Glomerular endothelial cell (primary cell): ENCODE measurements around the gene SGSH. TPM values are rescaled to one million over a fixed set of nuclear protein-coding genes. Genes with fewer than 3 reads are reported as not detected.
"Not testable (repeated sequence)": the region's sequence is repeated elsewhere in the genome, so short reads cannot be mapped to it uniquely, and the experiment has no call there.

Source experiments
- DNase-seq: peaks from one replicate; pipeline ENCODE4 v3.0.0-alpha.2; 2011; ENCODE audit warnings: low read depth, low spot score; ENCODE audit errors: extremely low read depth
- total RNA-seq: library from RNA; depleted of rRNA; stranded (reverse); fragments of >200 nt; gene quantifications from 2 replicates; pipeline ENCODE4 v1.2.3, GENCODE V29; 2015

Gene SGSH
- total RNA-seq, 1 donor from 2014 or later: 79.5 TPM

GRCh38 chr17:80254396-80255251 lies 34.5 kb upstream of the SGSH start:
- DNase-seq: peak; percentile 76

DNA sequence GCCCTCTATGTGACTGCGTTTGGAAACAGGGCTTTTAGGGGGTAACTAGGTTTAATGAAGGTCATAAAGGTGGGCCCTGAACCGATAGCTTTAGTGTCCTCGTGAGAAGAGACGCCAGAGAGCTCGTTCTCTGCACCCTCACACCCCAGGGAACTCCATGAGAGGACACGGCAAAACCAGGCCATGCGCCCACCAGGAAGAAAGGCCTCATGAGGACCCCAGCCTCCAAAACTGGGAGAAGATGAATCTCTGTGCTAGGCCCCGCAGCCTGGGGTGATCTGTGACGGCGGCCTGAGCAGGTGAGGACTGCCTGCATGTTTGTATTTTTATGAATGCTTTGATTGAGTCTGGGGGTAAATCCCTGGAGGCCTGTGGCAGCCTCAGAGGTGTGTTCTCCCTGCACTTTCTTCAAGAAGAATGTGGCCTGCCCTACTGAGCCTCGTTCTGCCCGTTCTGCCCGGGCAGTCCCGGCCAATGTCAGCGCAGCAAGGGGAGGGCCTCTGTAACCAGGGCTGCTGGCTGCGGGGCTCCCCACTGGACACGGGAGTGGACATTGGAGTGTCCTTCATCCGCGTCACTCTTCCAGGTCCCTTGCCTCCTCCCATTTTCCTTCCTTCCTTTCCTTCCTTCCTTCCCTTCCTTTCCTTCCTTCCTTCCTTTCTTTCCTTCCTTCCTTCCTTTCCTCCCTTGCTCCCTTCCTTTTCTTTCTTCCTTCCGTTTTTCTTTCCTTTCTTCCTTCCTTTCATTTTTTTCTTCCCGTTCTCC lies 33.7 kb upstream of the SGSH start:
- no peak for DNase-seq

GRCh38 chr17:80252871-80253270 lies 32.7 kb upstream of the SGSH start:
- DNase-seq: no peak

- no peak for DNase-seq
These were observed 31.8 kb upstream of the SGSH start for GRCh38 chr17:80251966-80252365.

DNA sequence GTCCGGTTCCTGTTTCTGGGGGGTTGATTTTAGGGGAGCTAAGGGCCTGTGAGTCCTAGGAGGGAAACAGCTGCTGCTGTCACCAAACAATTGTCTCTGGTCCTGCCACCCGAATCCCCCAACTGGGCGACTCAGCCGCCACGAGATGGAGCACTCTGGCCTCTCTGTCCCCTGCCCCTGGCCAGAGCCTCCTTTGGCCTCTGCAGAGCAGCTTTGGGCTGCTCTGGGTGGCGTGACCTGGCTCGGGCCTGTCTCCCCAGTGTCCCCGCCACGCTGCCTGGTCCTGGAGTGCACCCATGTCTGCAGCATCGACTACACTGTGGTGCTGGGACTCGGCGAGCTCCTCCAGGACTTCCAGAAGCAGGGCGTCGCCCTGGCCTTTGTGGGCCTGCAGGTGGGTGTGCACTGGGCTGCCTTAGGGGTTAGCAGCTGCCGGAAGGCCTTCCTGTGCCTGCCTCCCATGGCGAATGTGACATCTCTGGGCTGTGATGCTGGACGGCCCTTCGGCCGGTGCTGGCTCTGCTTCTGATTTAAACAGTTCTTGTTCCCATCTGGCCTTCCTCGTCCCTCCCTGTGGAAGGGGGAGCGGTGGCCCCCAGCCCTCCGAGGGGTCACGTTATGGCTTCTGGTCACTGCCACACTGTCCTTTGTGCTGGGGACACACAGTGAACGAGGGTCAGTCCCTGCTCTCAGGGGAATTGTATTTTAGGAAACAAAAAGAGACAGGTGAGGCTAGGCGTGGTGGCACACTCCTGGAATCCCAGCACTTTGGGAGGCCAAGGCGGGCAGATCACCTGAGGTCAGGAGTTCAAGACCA lies 29.0 kb upstream of the SGSH start:
- DNase-seq: no peak

- DNase-seq: no peak
These were observed 28.1 kb upstream of the SGSH start for GRCh38 chr17:80248001-80248893.

DNA sequence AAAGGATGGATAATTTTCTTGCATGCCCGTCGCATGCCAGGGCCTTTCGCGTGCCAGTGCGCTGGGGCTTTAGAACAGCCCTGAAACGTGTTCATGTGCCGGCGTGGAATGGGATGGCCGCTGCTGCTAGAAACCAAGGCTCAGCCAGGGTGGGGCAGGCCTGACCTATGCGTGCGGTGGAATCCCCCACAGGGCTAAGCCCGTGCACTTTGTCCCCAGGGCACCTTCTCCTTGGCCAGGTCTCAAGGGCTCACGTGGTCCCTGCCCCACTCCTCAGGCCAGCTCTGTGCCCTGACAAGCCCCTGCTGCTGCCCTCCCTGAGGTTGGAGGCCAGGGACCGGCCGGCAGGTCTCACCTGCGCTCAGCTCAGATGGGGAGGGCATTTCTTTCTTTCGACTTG lies 27.4 kb upstream of the SGSH start:
- DNase-seq: no peak

DNA sequence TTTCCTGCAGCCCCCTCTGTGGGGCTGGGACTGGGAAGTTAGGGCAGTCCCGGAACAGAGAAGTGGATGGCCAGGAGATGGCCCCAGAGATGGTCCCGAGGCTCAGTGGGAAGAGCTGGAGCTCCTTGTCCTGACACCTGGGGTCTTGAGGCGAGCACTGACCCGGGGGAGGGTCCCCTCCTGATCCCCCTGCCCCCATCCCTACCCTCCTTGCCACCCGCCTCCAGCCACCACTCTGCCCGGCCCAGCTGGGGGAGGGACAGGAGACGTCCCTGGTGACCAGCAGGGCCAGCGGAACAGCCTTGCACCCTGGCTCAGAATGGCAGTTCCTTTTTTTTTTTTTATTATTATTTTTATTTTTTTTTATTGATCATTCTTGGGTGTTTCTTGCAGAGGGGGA lies 26.6 kb upstream of the SGSH start:
- no peak for DNase-seq

GRCh38 chr17:80246266-80246681 lies 26.1 kb upstream of the SGSH start:
- DNase-seq: no peak

DNA sequence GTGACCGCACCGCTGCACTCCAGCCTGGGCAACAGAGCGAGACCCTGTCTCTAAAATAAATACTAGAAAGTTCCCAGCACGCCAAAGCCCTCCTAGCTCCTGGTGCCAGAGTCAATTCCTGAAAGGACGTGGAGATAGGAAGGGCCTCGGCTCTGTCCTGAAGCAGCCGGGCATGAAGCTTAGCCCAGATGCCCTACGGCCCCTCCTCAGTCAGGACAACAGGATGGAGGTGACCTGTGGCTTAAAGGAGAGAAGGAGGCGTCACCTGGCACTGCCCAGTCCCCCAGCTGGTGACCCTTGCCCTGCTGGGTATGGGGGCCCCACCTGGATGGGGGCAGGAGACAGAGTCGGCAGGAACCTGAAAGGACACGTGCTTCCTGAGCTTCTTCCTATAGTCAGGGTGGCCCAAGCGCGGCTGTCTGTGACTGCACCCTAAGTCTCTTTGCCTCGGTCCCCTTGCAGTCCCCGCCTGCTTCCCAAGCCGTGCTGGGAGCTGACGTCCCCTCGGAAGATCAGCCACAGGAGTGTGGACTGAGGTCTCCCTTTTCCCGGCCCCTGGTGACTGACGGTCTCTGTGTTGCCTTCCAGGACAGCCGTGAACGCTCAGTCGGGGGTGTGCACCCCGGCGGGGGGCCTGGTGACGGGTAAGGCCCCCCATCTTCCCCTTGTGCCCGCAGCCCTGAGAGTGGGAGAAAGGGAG lies 25.6 kb upstream of the SGSH start:
- no peak for DNase-seq

- no peak for DNase-seq
These were observed 24.9 kb upstream of the SGSH start for GRCh38 chr17:80244871-80245509.

DNA sequence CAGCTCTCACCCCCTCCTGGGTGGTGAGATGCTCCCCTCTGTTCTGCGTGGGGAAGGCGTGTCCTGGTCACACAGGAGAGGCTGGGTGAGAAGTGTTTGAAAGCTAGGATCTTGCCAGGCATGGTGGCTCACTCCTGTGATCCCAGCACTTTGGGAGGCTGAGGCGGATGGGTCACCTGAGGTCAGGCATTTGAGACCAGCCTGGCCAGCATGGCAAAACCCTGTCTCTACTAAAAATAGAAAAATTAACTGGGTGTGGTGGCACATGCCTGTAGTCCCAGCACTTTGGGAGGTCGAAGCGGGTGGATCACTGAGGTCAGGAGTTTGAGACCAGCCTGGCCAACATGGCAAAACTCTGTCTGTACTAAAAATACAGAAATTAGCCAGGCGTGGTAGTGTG lies 24.3 kb upstream of the SGSH start:
- not testable (repeated sequence) for DNase-seq

DNA sequence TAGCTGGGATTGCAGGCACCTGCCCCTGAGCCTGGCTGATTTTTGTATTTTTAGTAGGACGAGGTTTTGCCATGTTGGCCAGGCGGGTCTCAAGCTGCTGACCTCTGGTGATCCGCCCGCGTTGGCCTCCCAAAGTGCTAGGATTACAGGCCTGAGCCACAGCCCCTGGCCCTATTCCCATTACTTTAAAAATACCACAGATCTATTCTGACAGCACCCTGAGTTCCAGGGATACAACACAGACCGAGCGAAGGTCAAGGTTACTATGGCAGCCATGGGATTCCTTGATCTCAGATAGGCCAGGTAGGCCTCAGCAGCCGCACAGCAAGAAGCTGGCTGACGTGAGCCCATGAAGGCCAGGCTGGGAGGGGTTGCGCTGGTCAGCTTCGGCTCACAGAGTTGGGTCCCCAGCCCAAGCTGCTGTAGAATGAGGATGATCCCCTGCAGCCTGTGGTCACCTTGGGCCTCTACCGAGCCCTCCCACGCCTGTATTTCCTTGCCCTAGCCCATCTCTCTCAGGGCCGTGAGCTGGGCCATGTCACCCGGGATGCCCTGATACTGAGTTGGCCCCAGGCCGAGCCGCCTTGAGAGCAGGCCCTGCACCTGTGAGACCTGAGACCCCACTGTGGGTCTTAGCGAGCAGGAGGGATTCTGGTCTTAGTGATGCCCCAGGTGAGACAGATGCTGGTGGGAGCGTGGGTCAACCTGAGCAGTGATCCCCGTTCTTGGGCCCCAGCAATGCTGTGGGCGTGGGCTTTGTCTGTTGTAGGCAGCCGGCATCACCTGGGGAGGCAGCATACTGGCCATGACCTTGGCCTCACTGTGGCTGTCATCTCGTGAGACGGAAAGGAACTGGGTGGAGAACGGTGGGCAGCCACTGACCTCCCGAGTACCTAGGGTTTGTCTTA lies 23.6 kb upstream of the SGSH start:
- no peak for DNase-seq

GRCh38 chr17:80242505-80242904 lies 22.4 kb upstream of the SGSH start:
- no peak for DNase-seq

DNA sequence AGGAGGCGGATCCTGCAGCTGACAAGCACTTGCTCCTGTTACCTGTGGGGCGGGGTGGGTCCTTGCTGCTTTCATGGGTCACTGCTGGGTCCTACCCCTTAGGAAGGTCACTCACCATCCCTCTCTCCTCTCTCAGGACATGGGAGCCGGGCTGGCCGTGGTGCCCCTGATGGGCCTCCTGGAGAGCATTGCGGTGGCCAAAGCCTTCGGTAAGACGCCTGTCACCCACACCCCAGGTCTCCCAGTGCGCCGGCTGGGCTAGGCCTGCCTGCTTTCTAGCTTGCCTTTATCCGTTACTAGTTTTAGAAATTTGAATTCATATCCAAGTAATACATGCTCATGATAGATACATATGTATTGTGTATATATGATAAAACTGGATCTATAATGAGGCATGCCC lies 17.3 kb upstream of the SGSH start:
- DNase-seq: no peak

- DNase-seq: no peak
These were observed 16.8 kb upstream of the SGSH start for GRCh38 chr17:80236911-80237310.

DNA sequence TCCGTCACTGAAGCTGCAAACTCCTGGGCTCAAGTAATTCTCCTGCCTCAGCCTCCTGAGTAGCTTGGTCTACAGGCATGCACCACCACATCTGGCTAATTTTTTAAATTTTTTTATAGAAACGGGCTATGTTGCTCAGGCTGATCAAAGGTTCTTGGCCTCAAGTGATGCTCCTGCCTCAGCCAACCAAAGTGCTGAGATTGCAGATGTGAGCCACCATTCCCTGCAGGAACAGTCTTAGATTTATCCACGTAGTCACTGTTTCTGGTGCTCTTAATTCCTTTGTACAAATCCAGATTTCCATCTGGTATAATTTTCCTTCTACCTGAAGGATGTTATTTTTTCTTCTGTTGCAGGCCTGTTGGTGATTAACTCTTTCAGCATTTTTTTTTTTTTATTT lies 13.1 kb upstream of the SGSH start:
- no peak for DNase-seq

DNA sequence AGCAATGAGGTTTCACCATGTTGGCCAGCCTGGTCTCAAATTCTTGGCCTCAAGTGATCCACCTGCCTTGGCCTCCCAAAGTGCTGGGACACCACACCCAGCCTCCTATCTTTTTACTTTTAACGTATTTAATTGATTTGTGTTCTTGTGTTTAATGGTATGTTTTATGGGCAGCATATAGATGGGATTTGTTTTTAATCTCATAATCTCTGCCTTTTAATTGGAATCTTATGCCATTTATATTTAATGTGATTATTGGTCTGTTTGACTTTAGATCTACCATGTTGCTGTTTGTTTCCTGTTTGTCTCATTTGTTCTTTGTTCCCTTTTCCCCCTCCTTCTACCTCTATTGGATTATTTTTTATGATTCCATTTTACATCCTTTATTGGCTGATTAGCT lies 12.3 kb upstream of the SGSH start:
- no peak for DNase-seq
